ENCODE results near the gene SBF2.
"Not testable (repeated sequence)": the region's sequence is repeated elsewhere in the genome, so short reads cannot be mapped to it uniquely, and the experiment has no call there.

SBF2 gene

GRCh38 chr11:10064828-10065227 lies 229.2 kb downstream of the SBF2 start:
- H3K4me1 ChIP-seq (ENCODE audit: control insufficient read depth, insufficient read depth, low read length): no peaks in the 10 kb centered on the region
- H3K36me3 ChIP-seq (ENCODE audit: control insufficient read depth, insufficient read depth, low read length): no peaks in the 10 kb centered on the region
- no peak overlapping the region for H3K27ac ChIP-seq (ENCODE audit: low read depth, low read length)
- no peak overlapping the region for H3K4me3 ChIP-seq (ENCODE audit: low read length)
- H3K27me3 ChIP-seq (ENCODE audit: control insufficient read depth, insufficient read depth, low read length): no peaks in the 10 kb centered on the region
- H3K9ac ChIP-seq (ENCODE audit: low read length): no peak overlapping the region

DNA sequence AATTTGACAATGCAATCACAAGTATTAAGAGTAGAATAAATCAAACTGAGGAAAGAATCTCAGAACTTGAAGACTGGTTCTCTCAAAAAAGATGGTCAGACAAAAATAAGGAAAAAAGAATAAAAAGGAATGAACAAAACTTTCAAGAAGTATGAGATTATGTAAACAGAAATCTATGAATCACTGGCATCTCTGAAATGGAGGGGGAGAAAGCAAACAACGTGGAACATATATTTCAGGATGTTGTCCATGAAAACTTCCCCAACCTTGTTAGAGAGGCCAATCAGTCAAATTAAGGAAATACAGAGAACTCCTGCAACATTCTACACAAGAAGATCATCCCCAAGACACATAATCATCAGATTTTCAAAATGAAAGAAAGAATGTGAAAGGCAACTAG lies 235.7 kb downstream of the SBF2 start:
- no peak overlapping the region for H3K9ac ChIP-seq (ENCODE audit: low read length)
- H3K27me3 ChIP-seq (ENCODE audit: control insufficient read depth, insufficient read depth, low read length): no peaks in the 10 kb centered on the region
- H3K4me1 ChIP-seq (ENCODE audit: control insufficient read depth, insufficient read depth, low read length): no peaks in the 10 kb centered on the region
- H3K27ac ChIP-seq (ENCODE audit: low read depth, low read length): no peak overlapping the region
- no peaks in the 10 kb centered on the region for H3K36me3 ChIP-seq (ENCODE audit: control insufficient read depth, insufficient read depth, low read length)
- no peak overlapping the region for H3K4me3 ChIP-seq (ENCODE audit: low read length)

GRCh38 chr11:10051868-10052586 lies 242.0 kb downstream of the SBF2 start:
- Histone ChIP-seq H3K4me1 (ENCODE audit: control insufficient read depth, insufficient read depth, low read length) (no peaks in the 10 kb centered on the region), H3K9ac (ENCODE audit: low read length) (no peak overlapping the region), H3K27ac (ENCODE audit: low read depth, low read length) (no peak overlapping the region), H3K36me3 (ENCODE audit: control insufficient read depth, insufficient read depth, low read length) (no peaks in the 10 kb centered on the region), H3K4me3 (ENCODE audit: low read length) (no peak overlapping the region), H3K27me3 (ENCODE audit: control insufficient read depth, insufficient read depth, low read length) (no peaks in the 10 kb centered on the region)

- Histone ChIP-seq H3K36me3 (ENCODE audit: control insufficient read depth, insufficient read depth, low read length) (no peaks in the 10 kb centered on the region), H3K4me1 (ENCODE audit: control insufficient read depth, insufficient read depth, low read length) (no peaks in the 10 kb centered on the region), H3K4me3 (ENCODE audit: low read length) (no peak overlapping the region)
Observed at GRCh38 chr11:10050561-10050960, 243.5 kb downstream of the SBF2 start.

DNA sequence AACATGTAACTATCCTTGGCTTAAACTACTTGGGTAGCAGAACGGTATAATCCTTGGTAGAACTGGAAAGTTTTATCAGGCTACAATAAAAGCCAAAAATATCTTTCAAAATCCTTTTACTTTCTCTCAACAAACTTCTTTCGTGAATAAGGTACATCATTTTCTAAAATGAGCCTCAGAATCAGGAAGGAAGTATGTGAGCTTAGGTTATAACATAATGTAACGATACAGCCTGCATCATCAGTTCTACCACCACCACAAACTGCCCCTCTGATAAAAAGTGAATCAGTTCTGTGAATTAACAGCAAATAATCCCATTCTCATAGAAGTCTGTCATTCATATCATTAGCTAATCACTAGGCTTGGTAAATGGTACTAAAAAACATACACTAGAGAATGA lies 244.3 kb downstream of the SBF2 start:
- Histone ChIP-seq H3K27me3 (ENCODE audit: control insufficient read depth, insufficient read depth, low read length) (no peaks in the 10 kb centered on the region), H3K4me3 (ENCODE audit: low read length) (no peak overlapping the region), H3K27ac (ENCODE audit: low read depth, low read length) (no peak overlapping the region), H3K4me1 (ENCODE audit: control insufficient read depth, insufficient read depth, low read length) (no peaks in the 10 kb centered on the region), H3K9ac (ENCODE audit: low read length) (no peak overlapping the region), H3K36me3 (ENCODE audit: control insufficient read depth, insufficient read depth, low read length) (no peaks in the 10 kb centered on the region)

More at GRCh38 chr11:10050561-10050960, 243.5 kb downstream of the SBF2 start:
- H3K27me3 ChIP-seq (ENCODE audit: control insufficient read depth, insufficient read depth, low read length): no peaks in the 10 kb centered on the region
- H3K9ac ChIP-seq (ENCODE audit: low read length): no peak overlapping the region
- no peak overlapping the region for H3K27ac ChIP-seq (ENCODE audit: low read depth, low read length)

- H3K9ac ChIP-seq (ENCODE audit: low read length): no peak overlapping the region
- no peak overlapping the region for H3K27ac ChIP-seq (ENCODE audit: low read depth, low read length)
- H3K36me3 ChIP-seq (ENCODE audit: control insufficient read depth, insufficient read depth, low read length): peaks cover 2% of the 10 kb centered on the region
- H3K4me1 ChIP-seq (ENCODE audit: control insufficient read depth, insufficient read depth, low read length): no peaks in the 10 kb centered on the region
- H3K27me3 ChIP-seq (ENCODE audit: control insufficient read depth, insufficient read depth, low read length): no peaks in the 10 kb centered on the region
- no peak overlapping the region for H3K4me3 ChIP-seq (ENCODE audit: low read length)
Observed at GRCh38 chr11:10048350-10048749, 245.7 kb downstream of the SBF2 start.

DNA sequence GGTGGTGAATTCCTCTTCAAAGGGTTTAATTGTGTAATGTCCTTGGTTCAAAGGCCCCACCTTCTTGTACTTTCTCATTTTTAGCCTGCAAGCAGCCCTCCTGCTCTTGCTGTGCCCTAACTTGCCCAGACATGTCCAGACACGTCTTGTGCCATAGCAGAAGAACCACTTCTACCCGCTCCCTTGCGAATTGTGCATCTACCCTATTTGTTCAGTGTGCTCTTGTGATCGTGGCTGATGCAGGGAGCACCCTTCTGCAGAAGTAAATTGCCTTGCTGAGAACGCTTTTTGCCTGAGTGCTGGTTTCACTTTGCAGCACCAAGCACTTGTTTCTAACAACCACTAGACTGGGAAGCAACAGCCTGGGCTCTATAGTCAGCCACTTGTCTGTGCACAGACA lies 249.4 kb downstream of the SBF2 start:
- no peaks in the 10 kb centered on the region for H3K4me1 ChIP-seq (ENCODE audit: control insufficient read depth, insufficient read depth, low read length)
- no peaks in the 10 kb centered on the region for H3K27me3 ChIP-seq (ENCODE audit: control insufficient read depth, insufficient read depth, low read length)
- H3K27ac ChIP-seq (ENCODE audit: low read depth, low read length): no peak overlapping the region
- no peak overlapping the region for H3K4me3 ChIP-seq (ENCODE audit: low read length)
- H3K9ac ChIP-seq (ENCODE audit: low read length): no peak overlapping the region
- H3K36me3 ChIP-seq (ENCODE audit: control insufficient read depth, insufficient read depth, low read length): peaks cover 2% of the 10 kb centered on the region

DNA sequence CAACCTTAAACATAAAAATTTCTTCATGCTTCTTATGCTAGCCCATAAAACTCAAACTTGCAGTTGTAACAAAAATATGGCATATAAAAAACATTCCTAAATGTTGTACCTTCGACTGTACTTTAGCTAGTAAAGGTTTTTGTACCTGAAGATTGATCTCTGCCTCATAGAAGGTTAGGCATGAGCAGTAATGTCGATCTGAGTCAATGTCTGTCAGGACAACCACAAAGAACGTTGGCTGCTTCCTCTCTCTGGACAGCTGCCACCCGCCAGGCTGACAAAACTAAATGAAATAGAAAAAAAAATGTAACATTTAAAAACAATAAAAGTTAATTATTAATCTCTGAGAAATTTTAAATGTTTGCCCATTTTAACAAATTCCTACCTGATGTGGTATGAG lies 251.3 kb downstream of the SBF2 start:
- Histone ChIP-seq H3K9ac (ENCODE audit: low read length) (no peak overlapping the region), H3K27me3 (ENCODE audit: control insufficient read depth, insufficient read depth, low read length) (no peaks in the 10 kb centered on the region), H3K27ac (ENCODE audit: low read depth, low read length) (no peak overlapping the region), H3K4me3 (ENCODE audit: low read length) (no peak overlapping the region), H3K36me3 (ENCODE audit: control insufficient read depth, insufficient read depth, low read length) (peaks cover 2% of the 10 kb centered on the region), H3K4me1 (ENCODE audit: control insufficient read depth, insufficient read depth, low read length) (no peaks in the 10 kb centered on the region)

- H3K4me3 ChIP-seq (ENCODE audit: low read length): no peak overlapping the region
Observed at GRCh38 chr11:10041748-10042446, 252.1 kb downstream of the SBF2 start.

GRCh38 chr11:10041332-10041731 lies 252.7 kb downstream of the SBF2 start:
- Histone ChIP-seq H3K4me3 (ENCODE audit: low read length) (no peak overlapping the region), H3K27ac (ENCODE audit: low read depth, low read length) (no peak overlapping the region), H3K4me1 (ENCODE audit: control insufficient read depth, insufficient read depth, low read length) (no peaks in the 10 kb centered on the region), H3K9ac (ENCODE audit: low read length) (no peak overlapping the region), H3K27me3 (ENCODE audit: control insufficient read depth, insufficient read depth, low read length) (no peaks in the 10 kb centered on the region), H3K36me3 (ENCODE audit: control insufficient read depth, insufficient read depth, low read length) (peaks cover 2% of the 10 kb centered on the region)

More at GRCh38 chr11:10041748-10042446, 252.1 kb downstream of the SBF2 start:
- Histone ChIP-seq H3K27me3 (ENCODE audit: control insufficient read depth, insufficient read depth, low read length) (no peaks in the 10 kb centered on the region), H3K27ac (ENCODE audit: low read depth, low read length) (no peak overlapping the region), H3K9ac (ENCODE audit: low read length) (no peak overlapping the region), H3K4me1 (ENCODE audit: control insufficient read depth, insufficient read depth, low read length) (no peaks in the 10 kb centered on the region), H3K36me3 (ENCODE audit: control insufficient read depth, insufficient read depth, low read length) (peaks cover 2% of the 10 kb centered on the region)

DNA sequence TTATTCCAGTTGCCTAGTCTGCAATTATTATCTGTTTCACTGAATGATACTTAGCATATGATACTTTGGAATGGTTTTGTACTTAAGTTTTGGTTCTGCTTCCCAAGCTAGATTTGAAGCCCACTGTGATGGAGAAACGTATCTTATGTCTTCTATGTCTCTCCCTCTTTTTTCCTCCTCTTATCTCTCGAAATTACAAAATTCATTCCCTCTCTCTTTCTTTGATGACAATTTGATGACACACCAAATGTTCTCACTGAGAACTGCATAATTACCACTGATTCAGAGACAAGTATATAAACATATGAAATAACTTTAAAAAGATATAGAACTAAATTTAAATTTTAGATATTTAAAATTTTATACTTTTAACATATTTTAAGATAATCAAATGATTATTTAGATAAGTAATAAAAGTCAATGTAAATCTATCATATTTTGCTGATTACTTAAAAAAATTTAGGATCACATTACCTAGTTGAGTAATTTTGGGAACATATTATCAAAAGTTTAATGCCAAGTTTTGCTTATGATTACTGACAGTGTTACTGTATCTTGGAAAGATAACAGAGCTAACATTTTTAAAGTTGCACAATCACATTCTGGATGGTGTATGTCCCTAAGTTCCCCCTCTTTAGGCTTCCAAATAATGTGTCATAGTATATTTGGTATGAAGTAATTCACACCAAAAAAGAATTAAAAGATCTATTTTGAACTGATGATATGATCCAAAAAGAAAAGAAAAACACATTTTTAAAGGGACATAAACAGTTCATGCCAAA lies 255.3 kb downstream of the SBF2 start:
- Histone ChIP-seq H3K4me3 (ENCODE audit: low read length) (no peak overlapping the region), H3K9ac (ENCODE audit: low read length) (no peak overlapping the region), H3K36me3 (ENCODE audit: control insufficient read depth, insufficient read depth, low read length) (peaks cover 2% of the 10 kb centered on the region), H3K27me3 (ENCODE audit: control insufficient read depth, insufficient read depth, low read length) (no peaks in the 10 kb centered on the region), H3K4me1 (ENCODE audit: control insufficient read depth, insufficient read depth, low read length) (no peaks in the 10 kb centered on the region), H3K27ac (ENCODE audit: low read depth, low read length) (no peak overlapping the region)

DNA sequence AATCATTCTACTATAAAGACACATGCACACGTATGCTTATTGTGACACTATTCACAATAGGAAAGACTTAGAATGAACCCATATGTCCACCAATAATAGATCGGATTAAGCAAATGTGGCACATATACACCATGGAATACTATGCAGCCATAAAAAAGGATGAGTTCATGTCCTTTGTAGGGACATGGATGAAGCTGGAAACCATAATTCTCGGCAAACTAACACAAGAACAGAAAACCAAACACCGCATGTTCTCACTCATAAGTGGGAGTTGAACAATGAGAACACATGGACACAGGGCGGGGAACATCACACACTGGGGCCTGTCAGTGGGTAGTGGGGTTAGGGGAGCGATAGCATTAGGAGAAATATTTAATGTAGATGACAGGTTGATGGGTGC lies 258.1 kb downstream of the SBF2 start:
- not testable (repeated sequence) for H3K27ac ChIP-seq (ENCODE audit: low read depth, low read length); H3K9ac ChIP-seq (ENCODE audit: low read length); H3K27me3 ChIP-seq (ENCODE audit: control insufficient read depth, insufficient read depth, low read length); H3K36me3 ChIP-seq (ENCODE audit: control insufficient read depth, insufficient read depth, low read length); H3K4me1 ChIP-seq (ENCODE audit: control insufficient read depth, insufficient read depth, low read length); H3K4me3 ChIP-seq (ENCODE audit: low read length)

Data from rectal smooth muscle tissue (tissue), 1 donor.